HUES64 (cell line): ENCODE results near the gene SPAST.
"Not testable (repeated sequence)": the region's sequence is repeated elsewhere in the genome, so short reads cannot be mapped to it uniquely, and the experiment has no call there.

ENCODE experiments used
- H3K27ac ChIP-seq: 2 replicates; pipeline ENCODE4 v1.7.0; 2013; ENCODE audit warnings: low read depth, low read length, inconsistent platforms
- H3K27me3 ChIP-seq: 2 replicates; pipeline ENCODE4 v1.6.1; 2013; ENCODE audit warnings: mild to moderate bottlenecking, low read length; ENCODE audit not compliant: insufficient read depth
- H3K36me3 ChIP-seq: 2 replicates; pipeline ENCODE4 v1.6.1; 2013; ENCODE audit warnings: mild to moderate bottlenecking, low read length; ENCODE audit not compliant: insufficient read depth
- H3K4me1 ChIP-seq: 2 replicates; pipeline ENCODE4 v1.6.1; 2013; ENCODE audit warnings: mild to moderate bottlenecking, low read length, moderate library complexity; ENCODE audit not compliant: insufficient read depth
- H3K4me3 ChIP-seq: 2 replicates; pipeline ENCODE4 v1.5.1; 2013; ENCODE audit warnings: mild to moderate bottlenecking, low read length, moderate library complexity
- H3K9ac ChIP-seq: 2 replicates; pipeline ENCODE4 v1.6.1; 2013; ENCODE audit warnings: mild to moderate bottlenecking, low read depth, low read length
- H3K9me3 ChIP-seq: 2 replicates; pipeline ENCODE4 v1.6.1; 2013; ENCODE audit warnings: low read depth, low read length; ENCODE audit not compliant: insufficient read depth
- WGBS: fragments of 150-250, 120-280 bp; methylation state at CpG from one replicate; pipeline ENCODE4 v1.1.7; 2013; ENCODE audit warnings: missing lambda C conversion rate; 5-methylcytosine and 5-hydroxymethylcytosine counted together

The SPAST gene

DNA sequence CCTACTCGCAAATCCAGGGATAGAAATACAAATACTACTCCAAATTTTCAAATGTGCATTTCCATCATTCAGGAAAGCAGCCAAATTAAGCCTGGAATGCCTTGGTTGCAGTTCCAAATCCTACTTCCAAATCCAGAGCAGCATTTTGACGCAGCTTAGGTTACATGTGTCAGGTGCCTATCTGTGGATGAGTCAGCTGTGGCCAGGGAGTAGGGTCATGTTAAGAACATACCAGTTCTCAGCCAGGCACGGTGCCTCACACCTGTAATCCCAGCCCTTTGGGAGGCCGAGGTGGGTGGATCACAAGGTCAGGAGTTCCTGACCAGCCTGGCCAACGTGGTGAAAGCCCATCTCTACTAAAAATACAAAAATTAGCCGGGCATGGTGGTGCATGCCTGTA is 119.3 kb downstream of the SPAST start:
- Histone ChIP-seq H3K4me3 (no peak overlapping the region), H3K27me3 (no peaks in the 10 kb centered on the region), H3K27ac (no peak overlapping the region), H3K36me3 (peaks cover 59% of the 10 kb centered on the region), H3K9me3 (no peaks in the 10 kb centered on the region), H3K4me1 (no peaks in the 10 kb centered on the region), H3K9ac (no peak overlapping the region)
- 94% methylated on average over 6 of the region's 6 CpGs for WGBS

DNA sequence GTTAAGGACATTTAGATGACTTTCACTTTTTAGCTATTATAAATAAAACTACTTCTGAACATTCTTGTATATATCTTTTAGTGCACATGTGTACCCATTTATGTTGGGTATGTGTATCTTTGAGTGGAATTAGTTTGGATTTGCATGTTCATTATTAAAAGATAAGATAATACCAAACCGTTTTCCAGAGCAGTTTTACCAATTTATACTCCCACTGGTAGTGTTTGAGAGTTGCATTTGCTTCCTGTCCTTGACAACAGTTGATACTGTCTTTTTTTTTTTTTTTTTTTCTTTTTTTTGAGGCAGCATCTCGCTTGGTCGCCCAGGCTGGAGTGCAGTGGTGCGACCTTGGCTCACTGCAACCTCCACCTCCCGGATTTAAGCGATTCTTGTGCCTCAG is 125.7 kb downstream of the SPAST start:
- no peaks in the 10 kb centered on the region for H3K9me3 ChIP-seq
- 99% methylated on average over 5 of the region's 6 CpGs for WGBS
- H3K4me1 ChIP-seq = no peaks in the 10 kb centered on the region
- no peak overlapping the region for H3K27ac ChIP-seq
- peaks cover 56% of the 10 kb centered on the region for H3K36me3 ChIP-seq
- no peaks in the 10 kb centered on the region for H3K27me3 ChIP-seq
- no peak overlapping the region for H3K4me3 ChIP-seq
- H3K9ac ChIP-seq = no peak overlapping the region

DNA sequence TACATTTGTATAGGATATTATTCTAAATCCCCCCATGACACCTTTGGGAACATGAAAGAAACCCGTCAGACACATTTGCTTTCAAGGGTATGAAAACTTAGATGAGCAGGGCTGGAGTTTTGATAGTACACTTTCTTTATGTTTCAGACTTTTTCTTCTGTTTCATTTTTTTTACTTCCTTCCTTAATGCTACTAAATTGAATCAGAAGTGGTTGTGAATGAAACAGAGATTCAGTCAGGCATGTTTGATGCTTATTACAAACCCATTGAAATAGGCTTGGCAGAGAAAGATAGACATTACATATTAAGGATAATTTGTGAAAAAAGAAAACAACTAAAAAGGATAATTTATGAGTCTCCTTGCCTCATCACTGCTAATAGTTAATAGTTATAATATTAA is 129.1 kb downstream of the SPAST start:
- no peak overlapping the region for H3K9ac ChIP-seq
- H3K9me3 ChIP-seq = no peaks in the 10 kb centered on the region
- no peaks in the 10 kb centered on the region for H3K27me3 ChIP-seq
- no peaks in the 10 kb centered on the region for H3K4me1 ChIP-seq
- no peak overlapping the region for H3K27ac ChIP-seq
- 100% methylated on average over 1 of the region's 1 CpG for WGBS
- peaks cover 47% of the 10 kb centered on the region for H3K36me3 ChIP-seq
- no peak overlapping the region for H3K4me3 ChIP-seq

DNA sequence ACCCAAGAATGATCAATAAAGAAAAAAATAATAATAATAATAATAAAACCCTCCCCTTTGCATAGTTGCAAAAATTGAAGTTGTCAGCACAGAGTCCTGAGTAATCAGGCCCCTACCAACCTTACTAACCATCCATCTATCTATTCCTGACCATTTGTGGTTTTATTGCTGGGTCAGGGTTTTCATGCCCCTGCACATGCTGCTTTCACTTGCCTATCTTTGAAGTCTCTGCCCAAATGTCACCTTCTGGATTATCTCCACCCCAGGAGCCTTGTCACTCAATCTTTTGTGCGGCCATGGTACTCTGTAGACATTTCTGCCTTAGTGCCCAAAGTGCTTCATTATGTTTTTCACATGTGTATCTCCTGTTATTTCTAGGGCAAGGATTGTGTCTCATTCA is 137.5 kb downstream of the SPAST start:
- H3K9me3 ChIP-seq = no peaks in the 10 kb centered on the region
- 90% methylated on average over 1 of the region's 1 CpG for WGBS
- H3K27ac ChIP-seq = no peak overlapping the region
- H3K4me3 ChIP-seq = no peak overlapping the region
- H3K27me3 ChIP-seq = no peaks in the 10 kb centered on the region
- no peaks in the 10 kb centered on the region for H3K4me1 ChIP-seq
- H3K9ac ChIP-seq = no peak overlapping the region
- peaks cover 50% of the 10 kb centered on the region for H3K36me3 ChIP-seq

DNA sequence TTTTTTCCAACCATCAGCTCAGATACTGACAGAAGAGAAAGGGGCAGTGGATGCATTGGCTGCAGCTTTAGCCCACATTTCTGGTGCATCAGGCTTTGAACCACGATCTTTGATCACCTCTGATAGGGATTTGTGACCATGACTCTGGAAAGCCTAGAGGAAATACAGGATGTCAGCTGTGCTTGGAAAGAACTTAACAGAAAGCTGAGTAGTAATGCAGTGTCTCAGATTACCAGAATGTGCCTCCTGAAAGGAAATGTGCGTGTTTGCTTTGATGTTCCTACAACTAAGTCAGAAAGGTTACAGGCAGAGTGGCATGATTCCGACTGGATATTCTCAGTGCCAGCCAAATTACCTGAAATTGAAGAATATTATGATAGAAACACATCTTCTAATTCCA is 140.1 kb downstream of the SPAST start:
- not testable (repeated sequence) for H3K27ac ChIP-seq, H3K9ac ChIP-seq, H3K4me1 ChIP-seq, H3K9me3 ChIP-seq, H3K4me3 ChIP-seq, H3K27me3 ChIP-seq
- peaks cover 36% of the 10 kb centered on the region for H3K36me3 ChIP-seq
- 91% methylated on average over 3 of the region's 3 CpGs for WGBS
